HCT116 (cell line): ENCODE measurements around the gene NECAB2. TPM values are rescaled to one million over a fixed set of nuclear protein-coding genes. Genes with fewer than 3 reads are reported as not detected.

Experiments
- ATAC-seq: fragments of 200-7000 bp; cut with Tn5 transposase; 2 replicates; pipeline ENCODE4 v1.9.1; 2020; ENCODE audit warnings: mild to moderate bottlenecking, moderate library complexity
- BruUV-seq: library from RNA; stranded (reverse); fragments of 400-500 nt; replicated peaks from 2 replicates; lab custom pipeline; 2021; lab: Mats Ljungman, UMichigan
- CTCF ChIA-PET: fragments of 300-600 bp; sonication (Branson Sonifier 250); formaldehyde crosslinking; loops from one replicate; lab custom pipeline; 2021; ENCODE audit warnings: antibody characterized with exemption; lab: Charles Lee
- POLR2A ChIA-PET: fragments of 300-600, 350-600 bp; sonication (Branson Sonifier 250); formaldehyde crosslinking; loops from one replicate; lab custom pipeline; 2021; ENCODE audit warnings: antibody characterized with exemption; lab: Charles Lee
- RAD21 ChIA-PET, 2 experiments: fragments of 300-600 bp; sonication (Branson Sonifier 250); formaldehyde crosslinking; loops; one replicate each; lab custom pipeline; 2023; ENCODE audit warnings: low total read pairs in 2 of 2; ENCODE audit not compliant: uncharacterized antibody in 2 of 2, unreplicated experiment in 2 of 2, low non-redundant PET in 1 of 2; lab: Charles Lee
- DNase-seq: peaks from one replicate; pipeline ENCODE4 v3.0.0-alpha.2; 2010; ENCODE audit warnings: low read depth, low spot score
- H2AFZ ChIP-seq: fragments of 200-600 bp; shearing (Covaris generic), sonication (generic); 2 replicates; pipeline ENCODE4 v1.6.1; 2017; ENCODE audit warnings: low read depth, mixed run types, mixed read lengths, antibody characterized with exemption, low read length; ENCODE audit not compliant: poor library complexity, severe bottlenecking
- H3K27ac ChIP-seq: 2 replicates; pipeline ENCODE4 v1.5.1; 2012; ENCODE audit warnings: low read depth, low read length
- H3K27me3 ChIP-seq: fragments of 200-600 bp; sonication (generic); 2 replicates; pipeline ENCODE4 v1.6.1; 2016; ENCODE audit warnings: mixed run types, low read length, mixed read lengths; ENCODE audit not compliant: insufficient read depth
- H3K36me3 ChIP-seq, 2 experiments: fragments of 200-500 bp in 1 of 2; fragments of 200-600 bp in 1 of 2; sonication (Bioruptor generic) in 1 of 2; sonication (generic) in 1 of 2; 2 replicates each; pipeline versions ENCODE4 v1.5.1 to v1.6.1; 2014 to 2016; ENCODE audit warnings: low read length in 2 of 2, inconsistent platforms in 1 of 2, mixed read lengths in 1 of 2, mixed run types in 1 of 2; ENCODE audit not compliant: insufficient read depth in 2 of 2, control insufficient read depth in 1 of 2
- H3K4me1 ChIP-seq, 2 experiments: fragments of 200-600 bp in 1 of 2; sonication (generic) in 1 of 2; 2 replicates each; pipeline versions ENCODE4 v1.5.1 to v1.6.1; 2012 to 2017; ENCODE audit warnings: low read length in 2 of 2, inconsistent platforms in 1 of 2, mild to moderate bottlenecking in 1 of 2, mixed read lengths in 1 of 2, mixed run types in 1 of 2, moderate library complexity in 1 of 2; ENCODE audit not compliant: insufficient read depth in 2 of 2, control insufficient read depth in 1 of 2
- H3K4me2 ChIP-seq: fragments of 200-600 bp; sonication (generic); 2 replicates; pipeline ENCODE4 v1.6.1; 2017; ENCODE audit warnings: mixed run types, low read length, mixed read lengths
- H3K4me3 ChIP-seq, 2 experiments: fragments of 200-600 bp in 1 of 2; sonication (generic) in 1 of 2; replicated peaks in 1 of 2; 2 replicates each; pipeline ENCODE4 v1.5.1; 2011 to 2016; ENCODE audit warnings: low read length in 2 of 2, control low read depth in 1 of 2, low read depth in 1 of 2, mild to moderate bottlenecking in 1 of 2, mixed read lengths in 1 of 2, mixed run types in 1 of 2
- H3K79me2 ChIP-seq: fragments of 200-600 bp; sonication (generic); 2 replicates; pipeline ENCODE4 v1.6.1; 2017; ENCODE audit warnings: mild to moderate bottlenecking, mixed run types, low read length, moderate library complexity, mixed read lengths; ENCODE audit not compliant: insufficient read depth
- H3K9ac ChIP-seq: fragments of 200-600 bp; sonication (generic); 2 replicates; pipeline ENCODE4 v1.6.1; 2016; ENCODE audit warnings: low read length, mixed read lengths
- H3K9me2 ChIP-seq: fragments of 200-600 bp; sonication (generic), shearing (Covaris generic); 2 replicates; pipeline ENCODE4 v1.6.1; 2017; ENCODE audit warnings: mixed run types, mild to moderate bottlenecking, moderate library complexity; ENCODE audit not compliant: insufficient read depth
- H3K9me3 ChIP-seq, 2 experiments: fragments of 200-500 bp in 1 of 2; fragments of 200-600 bp in 1 of 2; sonication (Bioruptor generic) in 1 of 2; sonication (generic) in 1 of 2; 2 replicates each; pipeline ENCODE4 v1.6.1; 2014 to 2017; ENCODE audit warnings: low read length in 2 of 2, mixed read lengths in 2 of 2, inconsistent platforms in 1 of 2, low read depth in 1 of 2, mild to moderate bottlenecking in 1 of 2, mixed run types in 1 of 2, moderate library complexity in 1 of 2; ENCODE audit not compliant: control insufficient read depth in 1 of 2, insufficient read depth in 1 of 2
- H4K20me1 ChIP-seq: fragments of 200-600 bp; sonication (generic), shearing (Covaris generic); 2 replicates; pipeline ENCODE4 v1.6.1; 2017; ENCODE audit warnings: mixed run types, mild to moderate bottlenecking, moderate library complexity; ENCODE audit not compliant: insufficient read depth
- CEBPB ChIP-seq: IDR thresholded peaks from 2 replicates; pipeline ENCODE4 v1.6.1; 2012; ENCODE audit warnings: low read depth
- CTCF ChIP-seq, 3 experiments: fragments of 200-600 bp in 1 of 3; sonication (generic) in 1 of 3; IDR thresholded peaks in 2 of 3; conservative IDR thresholded peaks in 1 of 3; 2 replicates each; pipeline ENCODE4 v1.5.1; 2012 to 2017; ENCODE audit warnings: low read depth in 2 of 3, low read length in 2 of 3, antibody characterized with exemption in 1 of 3, borderline replicate concordance in 1 of 3, control low read depth in 1 of 3, mild to moderate bottlenecking in 1 of 3, mixed read lengths in 1 of 3, mixed run types in 1 of 3, moderate library complexity in 1 of 3; ENCODE audit not compliant: insufficient read depth in 1 of 3
- ELF1 ChIP-seq: IDR thresholded peaks from 2 replicates; pipeline ENCODE4 v1.6.1; 2012; ENCODE audit warnings: low read depth, borderline replicate concordance
- EZH2 ChIP-seq: fragments of 200-600 bp; sonication (generic); IDR thresholded peaks from 2 replicates; pipeline ENCODE4 v1.6.1; 2017; ENCODE audit warnings: antibody characterized with exemption, mixed run types
- POLR2A ChIP-seq: IDR thresholded peaks from 2 replicates; pipeline ENCODE4 v1.7.0; 2011; ENCODE audit warnings: borderline replicate concordance; ENCODE audit not compliant: insufficient read depth, insufficient read length; ENCODE audit errors: extremely low read depth
- POLR2AphosphoS5 ChIP-seq: IDR thresholded peaks from 2 replicates; pipeline ENCODE4 v1.6.1; 2011; ENCODE audit warnings: mild to moderate bottlenecking, low read depth, low read length, moderate library complexity
- RAD21 ChIP-seq: IDR thresholded peaks from 2 replicates; pipeline ENCODE4 v1.6.1; 2012; ENCODE audit warnings: low read depth, mild to moderate bottlenecking
- REST ChIP-seq: IDR thresholded peaks from 2 replicates; pipeline ENCODE4 v1.6.1; 2012; ENCODE audit warnings: low read depth
- SIN3A ChIP-seq: IDR thresholded peaks from 2 replicates; pipeline ENCODE4 v1.6.1; 2012; ENCODE audit warnings: low read depth
- SP1 ChIP-seq: IDR thresholded peaks from 2 replicates; pipeline ENCODE4 v1.6.1; 2012; ENCODE audit warnings: low read depth
- SRF ChIP-seq: IDR thresholded peaks from 2 replicates; pipeline ENCODE4 v1.6.1; 2012; ENCODE audit warnings: low read depth
- TCF7L2 ChIP-seq: IDR thresholded peaks from 2 replicates; pipeline ENCODE4 v1.7.0; 2011; ENCODE audit warnings: borderline replicate concordance, inconsistent platforms; ENCODE audit not compliant: insufficient read depth, insufficient read length; ENCODE audit errors: extremely low read depth
- YY1 ChIP-seq: IDR thresholded peaks from 2 replicates; pipeline ENCODE4 v1.6.1; 2011; ENCODE audit warnings: low read length, low read depth, moderate library complexity, mild to moderate bottlenecking; ENCODE audit not compliant: insufficient replicate concordance; ENCODE audit errors: extremely low read depth
- ZFX ChIP-seq: fragments of 450-650 bp; IDR thresholded peaks from 2 replicates; pipeline ENCODE4 v1.6.1; 2017
- ZNF274 ChIP-seq: fragments of 200-500 bp; sonication (Bioruptor generic); IDR thresholded peaks from 2 replicates; pipeline ENCODE4 v1.6.1; 2014; ENCODE audit warnings: mild to moderate bottlenecking, low read depth, low read length, inconsistent platforms
- intact Hi-C: fragments of 100-400 bp; cut with micrococcal nuclease; formaldehyde crosslinking; loops from 2 replicates; pipeline ENCODE4 v1.10.0; 2022
- total RNA-seq: library from RNA; stranded (reverse); gene quantifications from one replicate; pipeline ENCODE4 v1.2.1, GENCODE V29; 2021; ENCODE audit not compliant: unreplicated experiment

NECAB2 gene
- total RNA-seq, 1 experiment from 2014 or later: 0.61 TPM

- no peaks in the 10 kb centered on the region for H3K9me2 ChIP-seq
- DNase-seq: no peak
- intact Hi-C loops: no loop called here
These were observed 25.1 kb upstream of the NECAB2 start for GRCh38 chr16:83942815-83943515.

More at GRCh38 chr16:83942815-83943515, 25.1 kb upstream of the NECAB2 start:
- Histone ChIP-seq H3K9me3 (no peaks in the 10 kb centered on the region), H3K4me2 (no peak overlapping the region), H2AFZ (no peak overlapping the region), H3K36me3 (no peaks in the 10 kb centered on the region), H3K4me1 (peaks cover 0 to 10% of the 10 kb centered on the region in 2 experiments; a peak in 1 of 4 replicates), H3K27ac (no peak overlapping the region), H3K79me2 (no peaks in the 10 kb centered on the region), H3K4me3 (no peak overlapping the region), H3K27me3 (no peaks in the 10 kb centered on the region), H4K20me1 (no peaks in the 10 kb centered on the region), H3K9ac (no peak overlapping the region)
- TF ChIP-seq ZNF274 (no peak), SIN3A (no peak), CEBPB (no peak), SRF (no peak), YY1 (no peak), RAD21 (no peak), REST (no peak), TCF7L2 (no peak), POLR2AphosphoS5 (no peak), EZH2 (no peak), ZFX (no peak), SP1 (no peak), POLR2A (no peak), ELF1 (no peak), CTCF (IDR thresholded peaks at IDR 0.05 in 2 of 3, conservative IDR thresholded peaks at IDR 0.05 in 1 of 3; ENCODE audit: borderline replicate concordance in 1 of 3, insufficient read depth in 1 of 3, low read depth in 2 of 3, low read length in 2 of 3) (no peak)
- no TSS peak for BruUV-seq
- ChIA-PET CTCF (no interaction called here), POLR2A (no interaction called here), RAD21 (interaction anchor here in 1 of 2 experiments (0.6 kb wide), 1 partner anchor 54 kb away, joined by 8 read pairs; no protein-coding TSS in a partner anchor)
- no peak for ATAC-seq
